ENCODE measurements around the gene VWA2.

Gene VWA2

GRCh38 chr10:114329634-114330365, 90.7 kb downstream of the VWA2 start:
- TF ChIP-seq MAX (IDR thresholded peaks at IDR 0.05) (no peak), ZBTB7A (IDR thresholded peaks at IDR 0.05; ENCODE audit: low read depth) (no peak; the same call in 1 of the 2 replicates), CREB1 (IDR thresholded peaks at IDR 0.05; ENCODE audit: low read depth) (no peak), EGR1 (IDR thresholded peaks at IDR 0.05) (no peak), TEAD4 (IDR thresholded peaks at IDR 0.05) (no peak), EP300 (IDR thresholded peaks at IDR 0.05; ENCODE audit: borderline replicate concordance) (no peak), CEBPB (IDR thresholded peaks at IDR 0.05) (no peak), NFIC (IDR thresholded peaks at IDR 0.05) (no peak; the same call in 1 of the 2 replicates), REST (IDR thresholded peaks at IDR 0.05; ENCODE audit: low read depth) (no peak), TCF12 (IDR thresholded peaks at IDR 0.05; ENCODE audit: low read depth) (no peak)

- TF ChIP-seq TEAD4 (IDR thresholded peaks at IDR 0.05) (no peak), REST (IDR thresholded peaks at IDR 0.05; ENCODE audit: low read depth) (no peak), CREB1 (IDR thresholded peaks at IDR 0.05; ENCODE audit: low read depth) (no peak), NFIC (IDR thresholded peaks at IDR 0.05) (no peak), CEBPB (IDR thresholded peaks at IDR 0.05) (no peak), MAX (IDR thresholded peaks at IDR 0.05) (no peak), RAD21 (IDR thresholded peaks at IDR 0.05; ENCODE audit: low read depth) (no peak), ZBTB7A (IDR thresholded peaks at IDR 0.05; ENCODE audit: low read depth) (no peak), FOXM1 (IDR thresholded peaks at IDR 0.05; ENCODE audit: borderline replicate concordance, low read depth) (no peak), YY1 (IDR thresholded peaks at IDR 0.05; ENCODE audit: low read depth) (no peak), USF1 (IDR thresholded peaks at IDR 0.05) (no peak), TCF12 (IDR thresholded peaks at IDR 0.05; ENCODE audit: low read depth) (no peak), EGR1 (IDR thresholded peaks at IDR 0.05) (no peak), TAF1 (IDR thresholded peaks at IDR 0.05; ENCODE audit: low read depth) (no peak), EP300 (IDR thresholded peaks at IDR 0.05; ENCODE audit: borderline replicate concordance) (no peak)
These were observed 93.5 kb downstream of the VWA2 start for GRCh38 chr10:114332301-114333192.

GRCh38 chr10:114334301-114334700, 95.2 kb downstream of the VWA2 start:
- no peak for TF ChIP-seq EP300 (IDR thresholded peaks at IDR 0.05; ENCODE audit: borderline replicate concordance)

- TF ChIP-seq MAX (IDR thresholded peaks at IDR 0.05) (no peak), CREB1 (IDR thresholded peaks at IDR 0.05; ENCODE audit: low read depth) (no peak), YY1 (IDR thresholded peaks at IDR 0.05; ENCODE audit: low read depth) (no peak), FOXM1 (IDR thresholded peaks at IDR 0.05; ENCODE audit: borderline replicate concordance, low read depth) (no peak), TAF1 (IDR thresholded peaks at IDR 0.05; ENCODE audit: low read depth) (no peak), CEBPB (IDR thresholded peaks at IDR 0.05) (no peak), TEAD4 (IDR thresholded peaks at IDR 0.05) (no peak), REST (IDR thresholded peaks at IDR 0.05; ENCODE audit: low read depth) (no peak), USF1 (IDR thresholded peaks at IDR 0.05) (no peak), NFIC (IDR thresholded peaks at IDR 0.05) (no peak), RAD21 (IDR thresholded peaks at IDR 0.05; ENCODE audit: low read depth) (no peak), EP300 (IDR thresholded peaks at IDR 0.05; ENCODE audit: borderline replicate concordance) (no peak), ZBTB7A (IDR thresholded peaks at IDR 0.05; ENCODE audit: low read depth) (no peak), EGR1 (IDR thresholded peaks at IDR 0.05) (no peak)
These were observed 96.6 kb downstream of the VWA2 start for GRCh38 chr10:114335614-114336013.

Measured in Ishikawa (cell line).